Gastroesophageal sphincter (tissue), 4 donors: ENCODE data around the gene HOXA4. TPM values are rescaled to one million over a fixed set of nuclear protein-coding genes. Genes with fewer than 3 reads are reported as not detected.
A peak's percentile ranks its signal among the peaks of the same experiment; 100 is the strongest.

Source experiments
- ATAC-seq: fragments of 150-250 bp; one replicate; pipeline ENCODE4 v1.9.1; 2016; ENCODE audit warnings: mild to moderate bottlenecking, moderate library complexity
- H3K27ac ChIP-seq, 4 donors: fragments of 200-600 bp; sonication (generic) in 3 of 4; 1 replicate in 3 of 4; 2 replicates in 1 of 4; pipeline ENCODE4 v1.5.1; 2016 to 2019
- H3K27me3 ChIP-seq: fragments of 200-600 bp; sonication (generic); one replicate; pipeline ENCODE4 v1.5.1; 2019
- H3K36me3 ChIP-seq, 2 donors: fragments of 200-600 bp; sonication (generic); one replicate each; pipeline ENCODE4 v1.5.1; 2019; ENCODE audit warnings: control low read depth in 1 of 2
- H3K4me1 ChIP-seq, 3 donors: fragments of 200-600 bp; sonication (generic); 1 replicate in 2 of 3; 2 replicates in 1 of 3; pipeline ENCODE4 v1.5.1; 2016 to 2019; ENCODE audit warnings: control low read depth in 2 of 3
- H3K4me3 ChIP-seq, 2 donors: fragments of 200-600 bp; sonication (generic); one replicate each; pipeline ENCODE4 v1.5.1; 2019; ENCODE audit warnings: mild to moderate bottlenecking in 1 of 2, moderate library complexity in 1 of 2
- H3K9me3 ChIP-seq, 3 donors: fragments of 200-600 bp; sonication (generic); one replicate each; pipeline ENCODE4 v1.5.1; 2017 to 2019; ENCODE audit warnings: control low read depth in 2 of 3
- EP300 ChIP-seq: sonication (generic); formaldehyde crosslinking; IDR thresholded peaks from one replicate; pipeline ENCODE4 v1.6.1; 2017; ENCODE audit warnings: antibody characterized with exemption, mild to moderate bottlenecking
- POLR2A ChIP-seq, 2 donors: fragments of 450-650 bp; IDR thresholded peaks; one replicate each; pipeline ENCODE4 v1.6.1; 2017; ENCODE audit warnings: antibody characterized with exemption in 2 of 2, mild to moderate bottlenecking in 2 of 2, moderate library complexity in 1 of 2
- POLR2AphosphoS5 ChIP-seq: sonication (generic); formaldehyde crosslinking; IDR thresholded peaks from one replicate; pipeline ENCODE4 v1.6.1; 2017; ENCODE audit warnings: antibody characterized with exemption
- WGBS, 2 donors: methylation state at CpG; one replicate each; pipeline ENCODE4 v1.1.5; 2018; ENCODE audit warnings: low coverage in 1 of 2; 5-methylcytosine and 5-hydroxymethylcytosine counted together
- total RNA-seq, 4 donors: library from RNA; depleted of rRNA; stranded (reverse); fragments of >200 nt; gene quantifications; one replicate each; pipeline ENCODE4 v1.1.0, GENCODE V29; 2016
- TF ChIP-seq, protein P1 (sequence below), 4 experiments: fragments of 200-600 bp in 2 of 4; fragments of 450-650 bp in 2 of 4; sonication (generic) in 1 of 4; IDR thresholded peaks; one replicate each; pipeline ENCODE4 v1.5.1; 2017 to 2019; ENCODE audit warnings: antibody characterized with exemption in 4 of 4, mild to moderate bottlenecking in 2 of 4, moderate library complexity in 2 of 4

HOXA4 gene
- total RNA-seq, 4 donors from 2014 or later, result 8.6 to 20.2 (median 15.3) TPM

DNA sequence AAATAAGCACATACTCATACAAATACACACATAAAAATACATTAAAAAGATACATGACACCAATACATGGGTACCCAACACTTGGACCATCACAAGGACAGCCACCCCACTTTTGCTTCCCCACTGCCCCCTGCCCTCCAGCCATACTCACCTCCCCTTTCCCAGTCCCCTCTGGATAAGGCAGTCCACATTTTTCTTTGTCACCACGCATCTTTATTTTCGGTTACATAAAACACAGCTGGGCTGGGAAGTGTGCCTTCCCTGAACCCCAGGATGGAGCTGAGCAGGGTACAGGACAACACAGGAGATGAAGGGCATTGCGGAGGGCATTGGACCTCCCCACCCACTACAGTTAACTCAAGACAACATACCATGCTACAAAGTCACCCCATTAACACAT, 23.0 kb upstream of the HOXA4 start:
- WGBS, 2 donors, result 63% methylated on average over 3 of the region's 3 CpGs; no CpG with 5 or more reads in 1 of the 2 donors
- peaks cover 0 to 61% (median 20%) of the 10 kb centered on the region in 3 donors for H3K4me1 ChIP-seq
- no peaks in the 10 kb centered on the region for H3K36me3 ChIP-seq
- H3K4me3 ChIP-seq, result no peak overlapping the region
- no peak overlapping the region for H3K27ac ChIP-seq
- ATAC-seq, result no peak
- no peaks in the 10 kb centered on the region for H3K9me3 ChIP-seq
- H3K27me3 ChIP-seq, result peaks cover 86% of the 10 kb centered on the region
- TF ChIP-seq EP300 (no peak), POLR2AphosphoS5 (no peak), POLR2A (IDR thresholded peaks at IDR 0.05) (no peak)
- TF ChIP-seq, protein P1, sequence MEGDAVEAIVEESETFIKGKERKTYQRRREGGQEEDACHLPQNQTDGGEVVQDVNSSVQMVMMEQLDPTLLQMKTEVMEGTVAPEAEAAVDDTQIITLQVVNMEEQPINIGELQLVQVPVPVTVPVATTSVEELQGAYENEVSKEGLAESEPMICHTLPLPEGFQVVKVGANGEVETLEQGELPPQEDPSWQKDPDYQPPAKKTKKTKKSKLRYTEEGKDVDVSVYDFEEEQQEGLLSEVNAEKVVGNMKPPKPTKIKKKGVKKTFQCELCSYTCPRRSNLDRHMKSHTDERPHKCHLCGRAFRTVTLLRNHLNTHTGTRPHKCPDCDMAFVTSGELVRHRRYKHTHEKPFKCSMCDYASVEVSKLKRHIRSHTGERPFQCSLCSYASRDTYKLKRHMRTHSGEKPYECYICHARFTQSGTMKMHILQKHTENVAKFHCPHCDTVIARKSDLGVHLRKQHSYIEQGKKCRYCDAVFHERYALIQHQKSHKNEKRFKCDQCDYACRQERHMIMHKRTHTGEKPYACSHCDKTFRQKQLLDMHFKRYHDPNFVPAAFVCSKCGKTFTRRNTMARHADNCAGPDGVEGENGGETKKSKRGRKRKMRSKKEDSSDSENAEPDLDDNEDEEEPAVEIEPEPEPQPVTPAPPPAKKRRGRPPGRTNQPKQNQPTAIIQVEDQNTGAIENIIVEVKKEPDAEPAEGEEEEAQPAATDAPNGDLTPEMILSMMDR (IDR thresholded peaks at IDR 0.05), result no peak

DNA sequence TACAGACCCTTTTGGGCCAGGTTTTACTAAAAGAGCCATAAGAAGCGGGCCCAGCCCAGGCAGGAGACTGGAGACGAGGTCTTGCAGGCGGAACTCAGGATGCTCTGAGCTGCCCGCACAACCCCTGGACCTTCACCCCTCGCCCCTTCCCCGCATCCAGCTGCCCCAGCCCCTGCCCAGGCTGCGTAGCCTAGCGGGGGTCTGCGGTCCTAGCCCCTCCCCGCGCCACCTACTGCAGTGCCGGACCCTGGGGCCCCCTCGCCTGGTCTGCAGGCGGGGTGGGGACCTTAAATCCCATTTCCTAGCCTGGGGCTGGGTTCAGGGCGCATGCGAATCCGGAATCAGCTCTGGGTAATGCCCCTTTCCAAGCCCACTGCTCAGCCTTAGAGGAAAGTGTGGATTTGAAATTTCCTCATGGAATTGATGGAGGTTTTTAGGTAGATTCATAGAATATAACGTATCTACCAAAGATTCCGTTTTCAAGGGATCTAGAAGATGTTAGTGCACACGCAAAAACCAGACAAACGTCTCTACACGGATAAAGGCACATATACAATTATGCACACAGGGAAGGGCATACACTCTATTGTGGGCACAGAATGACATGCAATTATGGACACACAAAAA, 22.4 kb upstream of the HOXA4 start:
- no peaks in the 10 kb centered on the region for H3K36me3 ChIP-seq
- TF ChIP-seq, protein P1 (IDR thresholded peaks at IDR 0.05), result no peak
- TF ChIP-seq POLR2AphosphoS5 (no peak), EP300 (no peak), POLR2A (IDR thresholded peaks at IDR 0.05) (no peak)
- WGBS, 2 donors, result 64 to 71% methylated on average over 3 to 5 of the region's 22 CpGs
- peaks cover 86% of the 10 kb centered on the region for H3K27me3 ChIP-seq
- H3K27ac ChIP-seq, result peak overlapping the region in 2 of 4 donors; percentile 27 to 65
- ATAC-seq, result no peak
- peak overlapping the region in 1 of 2 donors; percentile 47 for H3K4me3 ChIP-seq
- peaks cover 0 to 67% (median 20%) of the 10 kb centered on the region in 3 donors for H3K4me1 ChIP-seq
- no peaks in the 10 kb centered on the region for H3K9me3 ChIP-seq

DNA sequence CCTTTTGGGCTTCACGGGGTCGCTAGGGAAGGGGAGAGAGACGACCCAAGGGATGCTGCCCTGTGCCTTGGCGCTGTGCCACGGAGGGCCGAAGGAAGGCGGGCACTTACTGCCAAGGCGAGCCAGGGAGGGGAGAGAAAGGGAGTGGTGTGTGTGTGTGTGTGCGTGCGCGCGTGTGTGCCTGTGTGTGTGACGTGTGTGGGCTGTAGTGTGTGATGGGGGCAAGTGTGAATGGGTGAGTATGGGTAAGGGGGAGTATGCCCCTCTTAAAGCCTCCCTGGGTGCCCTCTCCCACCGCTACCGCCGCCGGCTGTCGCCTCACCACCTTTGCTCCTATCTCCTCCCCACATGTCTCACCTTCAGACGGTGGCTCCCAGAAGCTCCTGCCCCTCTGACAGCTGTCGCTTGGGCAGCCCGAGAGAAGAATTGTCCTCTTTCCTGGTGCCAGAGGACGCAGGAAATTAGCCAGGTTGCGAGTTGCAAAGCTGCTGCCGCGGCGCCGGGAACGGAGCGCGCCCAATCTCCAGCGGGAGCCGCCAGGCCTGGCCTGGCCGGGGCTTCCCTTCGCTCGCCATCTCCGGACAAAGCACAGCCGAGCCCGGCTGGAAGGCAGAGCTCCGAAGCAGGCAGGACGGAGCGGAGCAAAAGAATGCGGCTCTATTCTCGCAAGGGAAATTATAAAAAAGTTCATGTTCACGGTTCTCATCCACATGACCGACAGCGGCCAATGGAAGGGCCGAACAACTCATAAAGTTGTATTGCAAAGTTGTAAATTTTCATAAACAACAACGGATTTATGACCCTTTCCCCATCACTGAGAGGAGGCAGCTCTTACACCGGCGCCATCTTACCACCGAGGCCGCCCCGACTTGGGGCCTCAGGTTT, 21.6 kb upstream of the HOXA4 start, which contains the start of gene HOXA3:
Gene HOXA3 (minus strand): TSS at position 653 of the 885 bp plus-strand sequence. CDS start 41,943 bp downstream, outside the sequence.
- Histone ChIP-seq H3K27ac (peak within 1 kb of the TSS in 2 of 4 donors; percentile 29 to 65), H3K9me3 (no peaks in the 10 kb centered on the region), H3K27me3 (peaks cover 86% of the 10 kb centered on the region), H3K4me3 (peak within 1 kb of the TSS in 1 of 2 donors; percentile 47), H3K36me3 (no peaks in the 10 kb centered on the region), H3K4me1 (peaks cover 0 to 69% (median 20%) of the 10 kb centered on the region in 3 donors)
- WGBS, 2 donors, result 21 to 29% methylated on average over 8 to 23 of the region's 53 CpGs
- ATAC-seq, result no peak
- TF ChIP-seq, protein P1 (IDR thresholded peaks at IDR 0.05), result no peak
- TF ChIP-seq POLR2A (IDR thresholded peaks at IDR 0.05) (no peak), EP300 (no peak), POLR2AphosphoS5 (peak; percentile 79)

DNA sequence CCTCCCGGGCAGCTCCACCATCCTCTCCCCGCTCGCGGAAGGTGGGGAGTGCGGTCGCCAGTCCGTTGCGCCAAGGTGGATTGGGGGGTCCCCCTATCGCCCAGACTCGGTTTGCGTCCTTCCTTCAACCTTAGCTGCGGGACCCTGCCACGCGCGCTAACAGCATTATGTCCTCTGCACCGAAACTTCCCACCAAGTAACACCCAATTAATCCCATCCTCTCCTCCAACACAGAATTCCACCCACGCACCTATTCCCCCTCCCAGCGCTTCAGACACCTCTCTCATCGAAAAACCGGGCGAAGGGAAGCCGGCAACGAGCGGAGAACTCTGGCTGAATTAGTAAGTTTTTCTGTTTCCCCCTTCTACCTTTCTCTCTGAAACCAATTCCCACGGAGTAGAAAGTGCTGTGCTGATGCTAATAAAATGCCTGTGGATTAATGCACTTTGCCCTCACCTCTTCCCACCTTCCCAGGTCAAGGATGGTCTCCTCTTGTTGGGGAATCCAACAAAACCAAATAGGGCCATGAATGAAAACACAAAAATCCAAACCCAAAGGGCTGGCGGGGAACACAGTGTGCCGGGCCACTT, 20.9 kb upstream of the HOXA4 start:
- TF ChIP-seq POLR2AphosphoS5, result no peak
- no peak for TF ChIP-seq POLR2A (IDR thresholded peaks at IDR 0.05)
- TF ChIP-seq, protein P1 (IDR thresholded peaks at IDR 0.05), result no peak
- TF ChIP-seq EP300, result no peak
- peak overlapping the region; percentile 2 to 47 for H3K4me3 ChIP-seq
- H3K27me3 ChIP-seq, result peaks cover 80% of the 10 kb centered on the region
- H3K36me3 ChIP-seq, result no peaks in the 10 kb centered on the region
- H3K27ac ChIP-seq, result peak overlapping the region in 2 of 4 donors; percentile 29 to 65
- H3K4me1 ChIP-seq, result peaks cover 0 to 62% (median 20%) of the 10 kb centered on the region in 3 donors
- WGBS, 2 donors, result 15% methylated on average over 11 to 18 of the region's 27 CpGs
- ATAC-seq, result no peak
- no peaks in the 10 kb centered on the region for H3K9me3 ChIP-seq
